CD4-positive, alpha-beta T cell (primary cell): ENCODE results near the gene CASKIN2. TPM values are rescaled to one million over a fixed set of nuclear protein-coding genes. Genes with fewer than 3 reads are reported as not detected.

Source experiments
- ATAC-seq: fragments of 200-7000 bp; cut with Tn5 transposase; one replicate; pipeline ENCODE4 v1.10.0; 2022; ENCODE audit warnings: mild to moderate bottlenecking; ENCODE audit not compliant: poor library complexity
- CTCF ChIA-PET: fragments of 350-600 bp; sonication (Branson Sonifier 250); formaldehyde crosslinking; loops from one replicate; lab custom pipeline; 2021; ENCODE audit warnings: antibody characterized with exemption, inconsistent platforms; lab: Charles Lee
- POLR2A ChIA-PET: fragments of 350-600 bp; sonication (Branson Sonifier 250); formaldehyde crosslinking; loops from one replicate; lab custom pipeline; 2021; ENCODE audit warnings: antibody characterized with exemption, inconsistent platforms; lab: Charles Lee
- DNase-seq, 14 experiments: peaks; one replicate each; pipeline ENCODE4 v3.0.0-alpha.2; 2013 to 2020; ENCODE audit warnings: mixed read lengths in 2 of 14
- H3K27ac ChIP-seq, 2 donors: one replicate each; pipeline versions ENCODE4 v1.5.1 to v1.7.0; 2013; ENCODE audit warnings: low read length in 2 of 2, low read depth in 1 of 2, mild to moderate bottlenecking in 1 of 2
- H3K27me3 ChIP-seq, 2 experiments: 1 replicate in 1 of 2; 2 replicates in 1 of 2; pipeline versions ENCODE4 v1.6.1 to v1.7.0; 2013; ENCODE audit warnings: low read length in 2 of 2, control low read depth in 1 of 2, mild to moderate bottlenecking in 1 of 2, moderate library complexity in 1 of 2; ENCODE audit not compliant: insufficient read depth in 2 of 2, control insufficient read depth in 1 of 2
- H3K36me3 ChIP-seq: one replicate; pipeline ENCODE4 v1.6.1; 2013; ENCODE audit warnings: low read length, control low read depth; ENCODE audit not compliant: insufficient read depth
- H3K4me1 ChIP-seq: one replicate; pipeline ENCODE4 v1.6.1; 2013; ENCODE audit warnings: low read length, control low read depth; ENCODE audit not compliant: insufficient read depth
- H3K4me3 ChIP-seq: one replicate; pipeline ENCODE4 v1.5.1; 2013; ENCODE audit warnings: mild to moderate bottlenecking, low read length, moderate library complexity
- H3K9me3 ChIP-seq, 2 experiments: 1 replicate in 1 of 2; 2 replicates in 1 of 2; pipeline versions ENCODE4 v1.6.1 to v1.7.0; 2013; ENCODE audit warnings: low read length in 2 of 2, mild to moderate bottlenecking in 2 of 2, control low read depth in 1 of 2, moderate library complexity in 1 of 2; ENCODE audit not compliant: control insufficient read depth in 1 of 2, insufficient read depth in 1 of 2
- H3K27ac Mint-ChIP-seq: one replicate; pipeline ENCODE4 v1.8.0; 2020; ENCODE audit warnings: mixed read lengths
- H3K27me3 Mint-ChIP-seq: one replicate; pipeline ENCODE4 v1.8.0; 2021; ENCODE audit warnings: mixed read lengths
- H3K36me3 Mint-ChIP-seq: one replicate; pipeline ENCODE4 v1.8.0; 2021; ENCODE audit warnings: low read depth, mixed read lengths
- H3K4me1 Mint-ChIP-seq: one replicate; pipeline ENCODE4 v1.8.0; 2021; ENCODE audit warnings: low read depth, mixed read lengths
- H3K4me3 Mint-ChIP-seq: one replicate; pipeline ENCODE4 v1.8.0; 2020; ENCODE audit warnings: mild to moderate bottlenecking, mixed read lengths
- H3K9me3 Mint-ChIP-seq: one replicate; pipeline ENCODE4 v1.8.0; 2020; ENCODE audit warnings: mixed read lengths
- CTCF ChIP-seq: fragments of 200-600 bp; IDR thresholded peaks from one replicate; pipeline ENCODE4 v1.8.0; 2022; ENCODE audit warnings: antibody characterized with exemption, mild to moderate bottlenecking
- intact Hi-C, 2 experiments: fragments of 100-400 bp; cut with DNase I in 1 of 2; cut with micrococcal nuclease in 1 of 2; formaldehyde crosslinking; loops; one replicate each; pipeline versions ENCODE4 v1.15.1 to v1.9.0; 2023 to 2025; cut with DNase I, micrococcal nuclease
- total RNA-seq, 174 experiments: library from RNA in 2 of 174; stranded (reverse) in 2 of 174; gene quantifications; one replicate each; pipeline ENCODE4 v1.2.3 and lab custom pipeline; 2021 to 2026

The CASKIN2 gene
- total RNA-seq, 2 experiments from 2014 or later = 0.17 to 0.25 TPM

DNA sequence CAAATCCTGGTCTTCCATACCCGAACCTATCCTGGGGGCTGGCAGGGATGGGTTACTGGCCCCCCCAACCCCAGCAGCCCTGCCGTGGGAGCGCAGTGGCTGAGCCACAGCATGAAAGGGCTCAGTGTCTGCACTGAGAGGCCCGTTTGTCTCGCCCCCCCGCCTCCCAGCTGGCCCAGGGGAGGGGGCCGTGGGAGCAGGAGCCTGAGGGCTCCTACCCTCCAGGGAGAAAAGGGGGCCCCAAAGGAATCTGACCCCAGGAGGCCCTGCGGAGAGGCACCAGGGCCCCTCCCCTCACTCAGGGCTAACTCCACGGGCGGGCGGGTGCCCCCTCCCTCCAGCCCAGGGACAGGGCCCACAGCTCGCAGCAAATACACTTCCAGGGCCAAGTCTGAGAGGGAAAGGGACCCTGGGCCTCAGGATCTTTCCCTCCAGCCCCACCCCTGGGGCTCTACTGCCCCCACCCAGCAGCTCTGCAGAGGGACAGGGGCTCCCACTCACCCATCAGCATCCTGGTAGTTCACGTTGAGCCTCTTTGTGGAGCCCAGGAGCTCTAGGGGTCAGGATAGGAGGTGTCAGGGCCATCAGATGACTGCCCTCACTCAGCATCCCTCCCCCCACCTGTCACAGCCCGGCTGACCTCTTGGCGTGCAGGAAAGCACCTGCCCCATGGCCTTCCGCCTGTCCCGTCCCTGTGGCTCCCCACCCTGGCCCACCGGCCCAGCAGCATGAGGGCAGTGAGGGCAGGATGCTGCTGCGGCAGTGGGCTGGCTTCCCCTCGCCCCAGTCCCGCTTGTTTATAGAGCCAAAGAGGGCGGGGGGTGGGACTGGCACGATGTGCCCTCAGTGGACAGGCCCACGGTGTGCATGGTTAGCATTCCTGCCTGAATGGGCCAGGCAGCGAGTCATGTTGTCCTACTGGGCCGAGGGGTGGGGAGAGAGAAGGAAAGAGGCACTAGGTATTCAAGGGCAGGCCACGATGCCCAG is 7.3 kb downstream of the CASKIN2 start:
- ATAC-seq (no peak), DNase-seq (no peak)
- intact Hi-C loops = no loop called here
- Mint-ChIP-seq H3K4me1 (no peaks in the 10 kb centered on the region), H3K27ac (no peak overlapping the region), H3K27me3 (no peaks in the 10 kb centered on the region), H3K36me3 (no peaks in the 10 kb centered on the region), H3K9me3 (no peaks in the 10 kb centered on the region), H3K4me3 (no peak overlapping the region)
- ChIA-PET CTCF (no interaction called here), POLR2A (no interaction called here)
- H3K4me1 ChIP-seq = no peaks in the 10 kb centered on the region
- H3K27me3 ChIP-seq = no peaks in the 10 kb centered on the region
- no peak overlapping the region for H3K4me3 ChIP-seq
- no peaks in the 10 kb centered on the region for H3K9me3 ChIP-seq
- no peaks in the 10 kb centered on the region for H3K36me3 ChIP-seq
- TF ChIP-seq CTCF = no peak
- H3K27ac ChIP-seq = no peak overlapping the region

DNA sequence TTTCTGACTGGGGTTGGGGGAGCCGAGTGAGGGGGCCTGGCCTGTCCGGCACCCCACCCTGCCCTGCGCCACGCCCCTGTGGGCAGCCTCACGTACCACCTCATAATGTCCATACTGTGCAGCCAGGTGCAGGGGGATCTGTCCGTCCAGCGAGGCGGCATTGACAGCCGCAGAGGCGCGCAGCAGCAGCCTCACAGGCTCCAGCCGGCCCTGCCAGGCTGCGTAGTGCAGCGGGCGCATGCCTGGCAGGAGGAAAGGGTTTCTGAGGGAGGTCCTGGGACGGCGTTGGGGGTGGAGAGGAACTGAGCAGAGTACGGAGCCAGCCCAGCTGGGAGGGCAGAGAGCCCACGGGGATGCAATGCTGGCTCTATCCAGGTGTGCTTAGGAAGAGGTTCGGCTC is 8.4 kb downstream of the CASKIN2 start:
- H3K9me3 Mint-ChIP-seq = no peaks in the 10 kb centered on the region
- DNase-seq (no peak), ATAC-seq (no peak)
- ChIA-PET CTCF (no interaction called here), POLR2A (no interaction called here)
- Histone ChIP-seq H3K36me3 (no peaks in the 10 kb centered on the region), H3K9me3 (no peaks in the 10 kb centered on the region), H3K27me3 (no peaks in the 10 kb centered on the region), H3K27ac (no peak overlapping the region), H3K4me3 (no peak overlapping the region), H3K4me1 (no peaks in the 10 kb centered on the region)
- no peak overlapping the region for H3K27ac Mint-ChIP-seq
- H3K36me3 Mint-ChIP-seq = no peaks in the 10 kb centered on the region
- intact Hi-C loops = no loop called here
- no peaks in the 10 kb centered on the region for H3K4me1 Mint-ChIP-seq
- TF ChIP-seq CTCF = no peak
- H3K27me3 Mint-ChIP-seq = no peaks in the 10 kb centered on the region
- no peak overlapping the region for H3K4me3 Mint-ChIP-seq

- H3K36me3 ChIP-seq = no peaks in the 10 kb centered on the region
- ATAC-seq (no peak), DNase-seq (no peak)
- Mint-ChIP-seq H3K27ac (no peak overlapping the region), H3K27me3 (no peaks in the 10 kb centered on the region), H3K4me1 (no peaks in the 10 kb centered on the region), H3K9me3 (no peaks in the 10 kb centered on the region), H3K4me3 (no peak overlapping the region), H3K36me3 (no peaks in the 10 kb centered on the region)
- H3K27me3 ChIP-seq = no peaks in the 10 kb centered on the region
- H3K27ac ChIP-seq = no peak overlapping the region
- no peaks in the 10 kb centered on the region for H3K9me3 ChIP-seq
- H3K4me3 ChIP-seq = no peak overlapping the region
- no peak for TF ChIP-seq CTCF
- H3K4me1 ChIP-seq = no peaks in the 10 kb centered on the region
- intact Hi-C loops = no loop called here
- CTCF ChIA-PET = no interaction called here
- POLR2A ChIA-PET = no interaction called here
Measured at GRCh38 chr17:75506134-75506533, 9.2 kb downstream of the CASKIN2 start.
